T follicular helper cell (primary cell): Measurements from ENCODE around the gene RAB18.
"Not testable (repeated sequence)": the region's sequence is repeated elsewhere in the genome, so short reads cannot be mapped to it uniquely, and the experiment has no call there.

Experiments
- DNase-seq: peaks from one replicate; pipeline ENCODE4 v3.0.0-alpha.2; 2020; ENCODE audit warnings: low read depth

Gene RAB18

GRCh38 chr10:27547047-27547446, 42.9 kb downstream of the RAB18 start:
- DNase-seq: no peak

- no peak for DNase-seq
Measured at GRCh38 chr10:27547482-27547881, 43.4 kb downstream of the RAB18 start.

DNA sequence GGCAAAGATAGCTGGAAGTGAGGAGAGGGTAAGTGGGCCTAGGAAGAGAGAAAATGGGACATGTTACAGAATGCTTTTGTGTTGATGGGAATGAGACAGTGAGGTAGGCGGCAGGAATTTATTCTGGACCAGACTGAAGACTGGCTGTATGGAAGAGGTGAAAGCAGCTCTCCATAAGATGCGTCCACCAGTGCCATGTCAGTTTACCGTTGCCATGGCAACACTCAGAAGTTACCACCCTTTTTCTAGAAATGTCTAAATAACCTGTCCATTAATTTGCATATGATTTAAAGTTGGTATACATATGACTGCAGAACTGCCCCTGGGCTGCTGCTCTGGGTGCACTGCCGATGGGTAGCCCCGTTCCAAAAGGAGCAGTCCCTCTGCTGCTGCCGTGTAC, 46.7 kb downstream of the RAB18 start:
- no peak for DNase-seq

GRCh38 chr10:27558612-27559020, 54.5 kb downstream of the RAB18 start:
- DNase-seq: no peak

DNA sequence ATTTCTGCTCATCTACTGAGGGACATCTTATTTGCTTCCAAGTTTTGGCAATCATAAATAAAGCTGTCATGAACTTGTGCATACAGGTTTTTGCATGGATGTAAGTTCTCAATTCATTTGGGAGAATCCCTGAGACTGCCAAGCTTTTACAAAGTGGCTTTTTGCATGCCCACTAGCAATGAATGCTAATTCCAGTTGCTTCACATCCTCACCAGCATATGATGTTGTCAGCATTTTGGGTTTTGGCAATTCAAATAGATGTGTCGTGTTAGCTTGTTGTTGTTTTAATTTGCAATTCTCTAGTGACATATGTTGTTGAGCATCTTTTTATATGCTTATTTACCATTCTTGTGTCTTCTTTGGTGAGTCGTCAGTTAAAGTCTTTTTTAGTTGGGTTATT, 57.2 kb downstream of the RAB18 start:
- no peak for DNase-seq

GRCh38 chr10:27564398-27564797, 60.3 kb downstream of the RAB18 start:
- no peak for DNase-seq

- no peak for DNase-seq
Measured at GRCh38 chr10:27564880-27565279, 60.8 kb downstream of the RAB18 start.

DNA sequence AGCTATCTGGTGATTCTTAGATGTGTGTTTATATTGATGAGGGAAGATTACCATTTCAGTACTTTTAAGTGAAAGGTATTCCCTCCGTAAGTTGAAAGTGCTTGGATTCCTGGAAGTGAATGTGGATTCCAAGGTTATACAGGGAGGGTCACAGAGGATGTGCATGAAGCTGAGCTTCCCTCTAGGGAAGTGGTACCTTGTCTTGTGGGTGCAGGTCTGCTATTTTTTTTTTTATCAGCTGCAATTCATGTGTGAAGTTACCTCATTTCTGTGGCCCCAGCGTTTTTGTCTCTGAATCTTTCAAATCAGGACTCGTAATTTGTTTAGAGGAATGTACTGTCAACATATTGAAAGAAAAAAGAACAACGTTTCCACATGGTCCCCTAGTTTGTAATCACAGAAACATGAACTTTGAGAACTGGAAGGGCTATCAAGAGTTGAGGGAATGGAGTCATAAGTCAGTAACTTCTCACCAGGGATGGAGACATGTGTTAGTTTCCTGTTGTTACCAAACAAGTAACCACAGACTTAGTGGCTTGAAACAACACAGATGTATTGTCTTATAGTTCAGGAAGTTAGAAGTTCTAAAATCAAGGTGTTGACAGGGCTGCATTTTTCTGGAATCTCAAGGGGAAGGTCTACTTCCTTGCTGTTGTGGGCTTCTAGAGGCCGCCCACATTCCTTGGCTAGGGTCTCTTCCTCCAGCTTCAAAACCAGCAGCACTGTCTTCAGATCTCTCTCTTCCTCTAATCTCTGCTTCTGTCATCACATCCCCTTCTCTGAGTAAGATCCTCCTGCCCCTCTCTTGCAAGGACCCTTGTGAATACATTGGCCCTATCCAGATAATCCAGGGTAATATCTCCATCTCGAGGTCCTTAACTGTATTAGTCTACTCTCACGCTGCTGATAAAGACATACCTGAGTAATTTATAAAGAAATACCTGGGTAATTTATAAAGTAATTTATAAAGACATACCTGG, 64.4 kb downstream of the RAB18 start:
- no peak for DNase-seq

DNA sequence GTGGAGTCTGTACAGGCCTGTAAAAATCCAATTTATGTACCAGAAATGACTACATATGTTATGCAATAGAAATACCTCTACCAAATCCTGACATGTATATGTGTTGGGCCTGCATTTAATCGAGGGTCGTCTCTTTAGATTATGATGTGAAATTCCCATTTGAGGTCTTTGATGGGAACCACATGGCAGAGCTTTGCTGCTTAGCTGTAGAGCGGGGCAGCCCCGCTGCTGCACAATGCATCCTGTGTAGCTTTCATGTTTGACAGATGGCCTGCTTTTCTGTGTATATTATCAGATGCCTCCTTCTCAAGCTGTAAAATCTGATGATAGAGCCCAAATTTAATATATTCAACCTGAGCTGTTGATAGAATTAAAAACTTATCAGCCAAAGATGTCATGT, 65.8 kb downstream of the RAB18 start:
- no peak for DNase-seq

- not testable (repeated sequence) for DNase-seq
Measured at GRCh38 chr10:27577038-27577437, 72.9 kb downstream of the RAB18 start.

- no peak for DNase-seq
Measured at GRCh38 chr10:27578316-27578715, 74.2 kb downstream of the RAB18 start.

DNA sequence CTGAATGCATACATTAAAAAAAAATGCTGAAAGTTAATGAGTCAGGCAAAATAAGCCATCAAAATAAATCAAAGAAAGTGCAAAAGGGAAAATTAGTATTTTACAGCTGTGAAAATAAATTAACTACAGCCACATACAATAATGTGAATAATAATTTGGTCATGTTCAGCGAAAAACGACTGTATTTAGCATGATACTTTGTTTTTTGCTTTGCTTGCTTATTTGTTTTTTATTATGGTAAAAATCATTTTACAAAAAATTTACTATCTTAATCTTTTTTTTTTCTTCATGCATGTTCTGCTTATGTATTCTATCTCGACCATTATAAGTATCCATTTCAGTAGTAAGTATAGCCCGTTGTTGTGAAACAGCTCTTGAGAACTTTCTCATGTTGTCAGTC, 77.1 kb downstream of the RAB18 start:
- no peak for DNase-seq

- no peak for DNase-seq
Measured at GRCh38 chr10:27584302-27584701, 80.2 kb downstream of the RAB18 start.
